T-helper 1 cell treated with Interleukin-12 subunit alpha and Interleukin-12 subunit beta and Interleukin-4 antibody, amounts not matched to agents 30 ng/mL and 1 ng/mL, for 36 hours (primary cell): ENCODE data around the gene CHMP6. TPM values are rescaled to one million over a fixed set of nuclear protein-coding genes. Genes with fewer than 3 reads are reported as not detected.
"Not testable (repeated sequence)": the region's sequence is repeated elsewhere in the genome, so short reads cannot be mapped to it uniquely, and the experiment has no call there.

Source experiments
- intact Hi-C: fragments of 100-400 bp; cut with micrococcal nuclease; formaldehyde crosslinking; loops from one replicate; pipeline ENCODE4 v1.15.1; 2024
- total RNA-seq: library from RNA; stranded (reverse); gene quantifications from 2 replicates; pipeline ENCODE4 v1.2.3, GENCODE V29; 2022

The CHMP6 gene
- total RNA-seq, 1 donor from 2014 or later, result 43.0 TPM

- intact Hi-C loops, result no loop called here
Measured at GRCh38 chr17:81011951-81012350, 20.3 kb downstream of the CHMP6 start.

- intact Hi-C loops, result no loop called here
Measured at GRCh38 chr17:81012574-81013447, 21.2 kb downstream of the CHMP6 start.

GRCh38 chr17:81013642-81014041 lies 22.0 kb downstream of the CHMP6 start:
- intact Hi-C loops, result no loop called here

GRCh38 chr17:81015136-81015535 lies 23.5 kb downstream of the CHMP6 start:
- intact Hi-C loops, result no loop called here

DNA sequence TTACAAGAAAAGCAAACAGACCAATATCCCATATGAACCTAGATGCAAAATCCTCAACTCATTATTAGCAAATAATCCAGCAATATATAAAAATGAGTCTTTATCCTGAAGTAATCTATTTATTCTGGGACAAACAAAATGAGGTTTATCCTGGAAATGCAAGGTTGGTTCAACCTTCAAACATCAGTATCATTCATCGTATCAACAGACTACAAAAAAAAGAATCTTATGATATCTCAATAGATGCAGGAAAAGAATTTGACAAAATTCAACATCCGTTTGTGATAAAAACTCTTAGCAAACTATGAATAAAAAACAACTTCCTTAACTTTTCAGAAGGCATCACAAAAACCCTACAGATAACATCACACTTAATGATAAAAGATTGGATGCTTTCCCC lies 24.9 kb downstream of the CHMP6 start:
- intact Hi-C loops, result no loop called here

DNA sequence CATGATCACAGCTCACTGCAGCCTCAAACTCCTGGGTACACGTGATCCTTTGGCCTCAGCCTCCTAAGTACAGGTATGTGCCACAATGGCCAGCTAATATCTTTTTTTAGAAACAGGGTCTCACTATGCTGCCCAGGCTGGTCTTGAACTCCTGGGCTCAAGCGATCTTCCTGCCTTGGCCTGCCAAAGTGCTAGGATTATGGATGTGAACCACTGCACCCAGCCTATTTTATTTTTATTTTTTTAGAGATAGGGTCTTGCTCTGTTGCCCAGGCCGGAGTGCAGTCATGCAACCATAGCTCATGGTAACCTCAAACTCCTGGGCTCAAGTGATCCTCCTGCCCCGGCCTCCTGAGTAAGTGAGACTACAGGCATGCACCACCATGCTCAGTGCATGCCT lies 25.7 kb downstream of the CHMP6 start:
- intact Hi-C loops, result not testable (repeated sequence)

- intact Hi-C loops, result loop anchor here (2.0 kb wide), 1 partner anchor 17 kb away; the partner anchor contains the start of gene BAIAP2
Measured at GRCh38 chr17:81018044-81018802, 26.6 kb downstream of the CHMP6 start.

DNA sequence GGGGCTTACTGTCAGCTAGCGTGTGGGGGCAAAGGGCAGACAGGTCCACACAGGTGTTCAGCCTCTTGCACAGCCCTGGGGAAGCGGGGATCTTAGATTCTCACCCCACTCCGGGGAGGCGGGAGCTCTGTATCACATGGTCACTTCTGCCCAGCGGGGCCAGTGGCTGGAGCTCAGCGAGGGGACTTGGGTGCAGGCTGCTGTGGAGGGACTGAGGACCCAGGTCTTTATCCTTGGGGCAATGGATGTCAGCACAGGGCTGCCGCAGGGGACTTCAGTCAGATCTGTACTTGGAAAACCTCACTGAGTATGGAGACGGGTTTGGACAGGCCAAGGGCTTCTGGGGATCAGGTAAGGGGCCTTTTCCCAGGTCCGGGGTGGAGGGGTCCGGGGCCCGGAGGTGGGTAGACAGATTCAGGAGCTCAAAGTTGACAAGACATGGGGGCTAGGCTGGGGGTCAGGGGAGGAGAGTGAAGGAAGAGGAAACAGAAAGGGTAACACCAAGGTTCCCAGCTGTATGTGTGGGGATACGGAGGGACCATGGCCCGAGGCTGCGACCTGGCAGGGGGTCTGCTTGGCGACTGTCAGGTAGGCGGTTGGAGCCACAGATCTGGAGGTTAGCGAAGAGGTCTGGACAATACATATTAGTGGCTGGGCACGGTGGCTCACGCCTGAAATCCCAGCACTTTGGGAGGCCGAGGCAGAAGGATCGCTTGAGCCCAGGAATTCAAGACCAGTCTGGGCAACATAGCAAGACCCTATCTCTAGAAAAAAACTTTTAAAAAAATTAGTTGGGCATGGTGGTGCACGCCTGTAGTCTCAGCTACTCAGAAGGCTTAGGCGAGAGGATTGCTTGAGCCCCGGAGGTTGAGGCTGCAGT lies 28.2 kb downstream of the CHMP6 start:
- intact Hi-C loops, result loop anchor here (2.0 kb wide), 1 partner anchor 15 kb away; the partner anchor contains the start of gene BAIAP2

- intact Hi-C loops, result no loop called here
Measured at GRCh38 chr17:81020443-81020766, 28.8 kb downstream of the CHMP6 start.

GRCh38 chr17:81020767-81021497 lies 29.3 kb downstream of the CHMP6 start:
- intact Hi-C loops, result no loop called here

GRCh38 chr17:81021531-81022343 lies 30.1 kb downstream of the CHMP6 start:
- intact Hi-C loops, result no loop called here

DNA sequence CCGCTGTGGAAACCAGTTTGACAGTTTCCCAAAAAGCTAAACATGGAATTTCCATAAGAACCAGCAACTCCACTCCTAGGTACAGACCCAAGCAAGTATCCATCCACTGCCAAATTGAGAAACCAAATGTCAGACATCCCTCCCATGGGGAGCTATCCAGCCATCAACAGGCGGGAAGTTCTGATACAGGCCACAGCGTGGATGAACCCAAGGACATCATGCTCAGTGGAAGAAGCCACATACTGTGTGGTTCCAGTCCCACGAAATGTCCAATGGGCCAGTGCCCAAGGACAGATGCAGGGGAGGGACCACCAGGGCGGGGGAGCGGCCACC lies 30.7 kb downstream of the CHMP6 start:
- intact Hi-C loops, result no loop called here

DNA sequence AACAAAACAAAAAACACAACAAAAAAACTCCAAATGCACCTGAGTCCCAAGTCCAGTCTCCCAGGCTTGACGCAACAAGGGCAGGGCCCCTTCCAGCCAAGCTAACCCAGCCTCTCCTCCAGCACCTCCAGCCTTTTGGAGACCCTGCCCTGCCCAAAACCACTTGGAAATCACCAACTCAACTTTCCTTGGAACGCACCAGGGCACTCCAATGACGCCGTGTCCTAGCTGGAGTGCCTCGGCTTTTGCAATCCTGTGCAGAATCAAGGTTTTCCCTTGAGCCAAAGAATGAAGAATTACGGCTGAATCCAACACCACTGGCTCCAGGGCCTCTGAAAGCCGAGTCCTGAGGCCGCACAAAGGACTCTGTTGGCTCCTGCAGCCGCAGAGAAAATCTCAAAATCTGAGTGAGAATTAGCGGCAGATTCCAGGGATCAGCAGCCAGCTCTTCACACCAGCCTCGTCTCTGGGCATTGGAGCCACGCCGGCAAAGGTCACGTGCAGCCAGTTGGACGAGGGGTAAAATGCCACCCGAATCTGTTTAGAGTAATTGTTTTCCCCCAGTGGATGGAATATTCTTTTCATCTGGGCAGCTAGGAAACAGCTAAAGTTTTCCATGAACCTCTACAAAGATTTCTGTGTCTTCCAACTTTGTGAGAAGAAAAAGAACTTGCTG lies 33.6 kb downstream of the CHMP6 start:
- intact Hi-C loops, result no loop called here

GRCh38 chr17:81025741-81026129 lies 34.1 kb downstream of the CHMP6 start:
- intact Hi-C loops, result no loop called here

DNA sequence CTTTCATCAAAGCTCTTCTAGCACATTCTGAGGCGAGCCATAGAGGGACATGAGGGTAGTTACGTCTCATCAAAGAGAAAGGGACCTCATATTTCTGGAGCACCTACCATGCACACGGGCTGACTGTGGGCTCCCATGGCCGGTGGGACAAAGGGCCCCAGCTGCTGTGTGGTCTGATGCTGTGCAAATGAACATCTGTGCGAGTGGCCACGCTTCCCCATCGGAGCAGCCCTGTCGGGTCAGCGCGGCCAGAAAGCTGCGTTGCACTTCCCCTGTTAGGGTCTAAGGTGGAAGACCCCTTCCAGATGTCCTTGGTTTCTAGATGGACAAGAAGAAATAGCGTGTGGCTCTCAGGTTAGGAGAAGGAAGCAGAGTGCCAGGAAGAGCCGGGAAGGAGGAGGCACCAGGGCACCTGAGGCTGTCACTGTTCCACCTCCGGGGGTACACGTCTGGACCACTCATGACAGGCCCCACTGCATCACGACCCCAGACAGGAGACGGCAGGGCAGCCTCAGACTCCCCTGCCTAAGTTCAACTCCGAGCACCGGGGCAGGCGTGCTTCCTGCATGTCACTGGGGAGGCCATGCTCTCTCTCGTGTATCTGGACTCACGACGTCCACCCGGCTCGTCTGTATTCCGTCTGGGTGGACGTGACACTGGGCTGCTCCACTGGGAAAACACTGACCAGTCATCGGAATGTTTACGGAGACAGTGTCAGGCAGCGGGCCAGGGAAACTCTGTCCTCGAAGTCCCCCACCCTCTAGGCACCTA lies 34.8 kb downstream of the CHMP6 start:
- intact Hi-C loops, result no loop called here

- intact Hi-C loops, result no loop called here
Measured at GRCh38 chr17:81027038-81027437, 35.4 kb downstream of the CHMP6 start.

DNA sequence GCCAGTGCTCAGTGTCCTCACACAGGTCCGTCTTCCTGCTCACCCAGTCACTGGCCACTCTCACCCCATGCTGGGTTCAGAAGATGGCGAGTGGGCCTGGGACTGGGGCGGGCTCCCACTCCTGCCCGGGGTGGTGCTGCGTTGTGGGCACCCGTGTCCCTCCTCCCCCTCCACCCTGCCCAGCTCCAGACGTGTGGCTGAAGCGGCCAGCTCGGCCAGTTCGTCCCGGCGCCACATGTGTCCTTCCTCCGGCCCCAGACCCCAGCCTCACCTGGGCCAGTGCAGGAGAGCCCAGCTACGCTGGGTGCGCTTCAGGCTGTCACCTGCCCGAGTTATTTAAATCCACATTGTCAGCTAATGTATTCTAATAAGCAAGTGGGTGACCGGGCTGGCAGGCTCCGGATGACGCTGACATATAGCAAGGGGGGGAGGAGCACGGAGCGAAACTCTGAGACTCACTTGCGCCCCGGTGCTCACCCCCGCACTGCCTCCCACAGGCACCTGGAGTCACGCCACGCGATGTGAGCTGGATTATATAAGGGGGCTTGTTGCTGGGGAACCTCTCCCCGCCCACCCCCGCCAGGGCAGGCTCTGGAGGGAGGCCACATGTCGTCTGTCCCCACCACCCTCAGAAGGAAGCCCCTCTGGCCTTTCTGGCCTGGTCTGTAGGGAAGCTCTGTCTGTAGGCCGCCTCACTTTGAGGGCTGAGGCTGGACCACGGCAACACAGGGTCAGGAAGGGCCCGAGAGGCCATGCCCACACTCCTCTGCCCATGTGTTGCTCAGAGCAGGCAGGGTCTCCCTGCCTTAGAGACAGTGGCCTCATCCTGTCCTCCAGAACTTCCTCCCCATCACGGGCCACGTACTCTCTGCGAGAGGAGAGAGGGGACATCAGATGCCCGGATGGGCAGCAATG lies 36.2 kb downstream of the CHMP6 start:
- intact Hi-C loops, result no loop called here

- intact Hi-C loops, result no loop called here
Measured at GRCh38 chr17:81028506-81028858, 36.8 kb downstream of the CHMP6 start.
